Measurements from ENCODE around the gene SHOX. TPM values are rescaled to one million over a fixed set of nuclear protein-coding genes. Genes with fewer than 3 reads are reported as not detected.
A peak's percentile ranks its signal among the peaks of the same experiment; 100 is the strongest.

Gene SHOX
- total RNA-seq, 1 donor from 2014 or later, result 0.16 TPM

DNA sequence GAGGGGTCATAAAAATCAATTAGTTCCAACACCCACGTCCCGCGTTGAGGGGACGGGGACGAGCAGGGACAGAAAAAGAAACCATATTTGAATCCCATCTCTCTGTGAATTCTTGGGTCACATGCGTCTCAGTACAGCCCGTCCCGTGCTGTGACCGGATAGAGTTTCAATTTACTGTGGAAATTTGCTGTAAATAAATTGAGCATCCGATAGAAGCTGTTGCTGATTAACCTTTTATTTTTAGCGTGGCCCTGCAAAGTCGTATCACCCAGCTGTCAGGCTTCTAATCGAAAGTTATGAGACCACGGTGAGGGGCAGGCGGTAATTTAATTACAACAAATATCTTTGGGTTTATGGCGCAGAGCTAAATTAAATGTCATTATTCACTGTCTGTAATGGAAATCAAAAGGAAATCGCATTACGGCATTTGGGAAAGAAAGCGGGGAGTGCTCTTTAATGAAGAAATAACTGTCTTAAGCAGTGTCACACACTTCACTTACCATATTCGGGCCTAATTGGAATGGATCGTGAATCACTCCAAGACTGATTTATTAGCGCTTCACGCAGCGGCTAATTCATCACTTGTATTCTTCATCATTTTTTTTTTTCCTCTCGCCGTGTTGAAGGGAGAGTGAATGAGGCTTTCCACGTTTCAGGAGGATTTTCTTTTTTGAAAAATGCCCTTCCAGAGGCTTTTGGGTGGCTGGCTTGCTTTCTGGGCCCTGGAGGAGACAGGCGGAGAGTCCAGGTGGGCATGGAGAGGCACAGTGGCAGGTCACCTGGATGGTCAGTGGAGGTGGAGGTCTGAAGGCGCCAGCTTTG, 7.3 kb downstream of the SHOX start:
- H3K9me3 Mint-ChIP-seq, result no peaks in the 10 kb centered on the region
- peaks cover 20% of the 10 kb centered on the region for H3K4me1 Mint-ChIP-seq
- DNase-seq (ENCODE audit: low read depth, low spot score), result no peak
- H3K27ac Mint-ChIP-seq (ENCODE audit: unreplicated experiment), result no peak overlapping the region
- H3K4me3 Mint-ChIP-seq, result no peak overlapping the region
- peaks cover 91% of the 10 kb centered on the region for H3K27me3 Mint-ChIP-seq (ENCODE audit: low read depth)
- no peaks in the 10 kb centered on the region for H3K36me3 Mint-ChIP-seq (ENCODE audit: low read depth)
- TF ChIP-seq, protein P1, sequence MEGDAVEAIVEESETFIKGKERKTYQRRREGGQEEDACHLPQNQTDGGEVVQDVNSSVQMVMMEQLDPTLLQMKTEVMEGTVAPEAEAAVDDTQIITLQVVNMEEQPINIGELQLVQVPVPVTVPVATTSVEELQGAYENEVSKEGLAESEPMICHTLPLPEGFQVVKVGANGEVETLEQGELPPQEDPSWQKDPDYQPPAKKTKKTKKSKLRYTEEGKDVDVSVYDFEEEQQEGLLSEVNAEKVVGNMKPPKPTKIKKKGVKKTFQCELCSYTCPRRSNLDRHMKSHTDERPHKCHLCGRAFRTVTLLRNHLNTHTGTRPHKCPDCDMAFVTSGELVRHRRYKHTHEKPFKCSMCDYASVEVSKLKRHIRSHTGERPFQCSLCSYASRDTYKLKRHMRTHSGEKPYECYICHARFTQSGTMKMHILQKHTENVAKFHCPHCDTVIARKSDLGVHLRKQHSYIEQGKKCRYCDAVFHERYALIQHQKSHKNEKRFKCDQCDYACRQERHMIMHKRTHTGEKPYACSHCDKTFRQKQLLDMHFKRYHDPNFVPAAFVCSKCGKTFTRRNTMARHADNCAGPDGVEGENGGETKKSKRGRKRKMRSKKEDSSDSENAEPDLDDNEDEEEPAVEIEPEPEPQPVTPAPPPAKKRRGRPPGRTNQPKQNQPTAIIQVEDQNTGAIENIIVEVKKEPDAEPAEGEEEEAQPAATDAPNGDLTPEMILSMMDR (conservative IDR thresholded peaks at IDR 0.05), result no peak

DNA sequence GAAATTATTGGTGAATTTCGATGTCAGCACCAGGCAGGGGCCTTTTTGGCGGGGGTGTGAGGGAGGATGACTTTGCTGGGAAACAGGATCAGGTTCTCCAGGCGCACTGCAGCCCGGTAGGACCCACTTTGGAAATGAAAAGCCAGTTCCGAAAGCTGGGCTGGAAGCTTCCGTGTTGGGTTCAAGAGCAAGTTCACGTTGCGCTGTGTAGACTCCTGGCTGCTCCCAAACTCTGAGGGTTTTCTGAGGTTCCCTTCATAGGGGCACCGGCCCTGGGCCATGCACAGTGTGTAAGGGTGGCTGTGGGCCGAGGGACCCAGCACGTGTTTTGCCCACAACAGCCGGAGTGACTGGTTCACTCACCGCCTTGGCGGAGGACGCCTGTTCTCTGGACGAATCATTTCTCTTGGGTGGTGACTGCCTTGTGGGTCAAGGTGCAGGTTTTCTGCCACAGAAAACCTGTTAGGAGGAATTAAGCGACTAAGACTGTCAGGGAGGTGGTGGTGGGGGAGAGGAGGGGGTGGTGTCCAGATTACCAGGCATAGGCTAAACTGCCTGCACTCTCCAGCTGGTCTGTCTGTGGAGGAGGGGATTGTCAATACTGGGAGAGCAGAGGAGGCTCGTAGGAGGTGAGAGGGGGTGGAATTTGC, 8.0 kb downstream of the SHOX start:
- Mint-ChIP-seq H3K27ac (ENCODE audit: unreplicated experiment) (no peak overlapping the region), H3K27me3 (ENCODE audit: low read depth) (peaks cover 91% of the 10 kb centered on the region), H3K4me3 (no peak overlapping the region), H3K36me3 (ENCODE audit: low read depth) (no peaks in the 10 kb centered on the region), H3K9me3 (no peaks in the 10 kb centered on the region), H3K4me1 (peaks cover 20% of the 10 kb centered on the region)
- DNase-seq (ENCODE audit: low read depth, low spot score), result no peak
- TF ChIP-seq, protein P1 (conservative IDR thresholded peaks at IDR 0.05), result no peak

DNA sequence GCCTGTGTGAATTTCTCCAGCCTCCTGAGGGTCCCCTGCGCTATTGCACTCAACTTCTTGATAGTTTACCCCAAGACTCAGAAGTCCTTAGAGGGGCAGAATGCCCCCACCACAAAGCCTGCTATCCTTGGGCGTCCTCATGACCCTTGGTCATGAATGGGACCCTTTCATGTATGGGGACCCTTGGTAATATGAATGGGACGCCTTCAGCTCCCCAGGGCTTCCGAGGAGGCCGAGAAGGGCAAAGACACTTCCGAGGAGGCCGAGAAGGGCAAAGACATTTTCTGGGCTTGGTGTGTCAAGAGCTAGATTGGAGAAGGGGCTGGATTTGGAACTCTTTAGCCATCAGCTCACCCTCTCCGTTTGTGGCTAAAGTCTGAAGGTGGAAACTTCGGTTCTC, 8.6 kb downstream of the SHOX start:
- peak overlapping the region; percentile 27 for H3K4me3 Mint-ChIP-seq
- no peak overlapping the region for H3K27ac Mint-ChIP-seq (ENCODE audit: unreplicated experiment)
- no peaks in the 10 kb centered on the region for H3K9me3 Mint-ChIP-seq
- peaks cover 90% of the 10 kb centered on the region for H3K27me3 Mint-ChIP-seq (ENCODE audit: low read depth)
- DNase-seq (ENCODE audit: low read depth, low spot score), result no peak
- no peaks in the 10 kb centered on the region for H3K36me3 Mint-ChIP-seq (ENCODE audit: low read depth)
- TF ChIP-seq, protein P1 (conservative IDR thresholded peaks at IDR 0.05), result no peak
- H3K4me1 Mint-ChIP-seq, result peaks cover 20% of the 10 kb centered on the region

DNA sequence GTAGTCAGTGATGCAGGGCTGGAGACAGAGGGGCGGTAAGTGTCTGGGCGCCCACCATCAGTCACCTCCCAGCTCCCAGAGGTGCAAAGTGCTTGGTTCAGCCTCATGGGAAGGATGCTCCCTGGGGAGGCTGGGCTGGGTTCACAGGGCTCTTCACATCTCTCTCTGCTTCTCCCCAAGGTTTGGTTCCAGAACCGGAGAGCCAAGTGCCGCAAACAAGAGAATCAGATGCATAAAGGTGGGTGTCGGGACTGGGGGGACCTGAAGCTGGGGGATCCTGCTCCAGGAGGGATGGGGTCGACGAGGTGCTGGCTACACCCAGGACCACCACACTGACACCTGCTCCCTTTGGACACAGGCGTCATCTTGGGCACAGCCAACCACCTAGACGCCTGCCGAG, 10.1 kb downstream of the SHOX start:
- no peaks in the 10 kb centered on the region for H3K9me3 Mint-ChIP-seq
- peaks cover 24% of the 10 kb centered on the region for H3K4me1 Mint-ChIP-seq
- no peak overlapping the region for H3K4me3 Mint-ChIP-seq
- H3K27me3 Mint-ChIP-seq (ENCODE audit: low read depth), result peaks cover 89% of the 10 kb centered on the region
- H3K27ac Mint-ChIP-seq (ENCODE audit: unreplicated experiment), result no peak overlapping the region
- H3K36me3 Mint-ChIP-seq (ENCODE audit: low read depth), result no peaks in the 10 kb centered on the region
- TF ChIP-seq, protein P1 (conservative IDR thresholded peaks at IDR 0.05), result no peak
- DNase-seq (ENCODE audit: low read depth, low spot score), result no peak

DNA sequence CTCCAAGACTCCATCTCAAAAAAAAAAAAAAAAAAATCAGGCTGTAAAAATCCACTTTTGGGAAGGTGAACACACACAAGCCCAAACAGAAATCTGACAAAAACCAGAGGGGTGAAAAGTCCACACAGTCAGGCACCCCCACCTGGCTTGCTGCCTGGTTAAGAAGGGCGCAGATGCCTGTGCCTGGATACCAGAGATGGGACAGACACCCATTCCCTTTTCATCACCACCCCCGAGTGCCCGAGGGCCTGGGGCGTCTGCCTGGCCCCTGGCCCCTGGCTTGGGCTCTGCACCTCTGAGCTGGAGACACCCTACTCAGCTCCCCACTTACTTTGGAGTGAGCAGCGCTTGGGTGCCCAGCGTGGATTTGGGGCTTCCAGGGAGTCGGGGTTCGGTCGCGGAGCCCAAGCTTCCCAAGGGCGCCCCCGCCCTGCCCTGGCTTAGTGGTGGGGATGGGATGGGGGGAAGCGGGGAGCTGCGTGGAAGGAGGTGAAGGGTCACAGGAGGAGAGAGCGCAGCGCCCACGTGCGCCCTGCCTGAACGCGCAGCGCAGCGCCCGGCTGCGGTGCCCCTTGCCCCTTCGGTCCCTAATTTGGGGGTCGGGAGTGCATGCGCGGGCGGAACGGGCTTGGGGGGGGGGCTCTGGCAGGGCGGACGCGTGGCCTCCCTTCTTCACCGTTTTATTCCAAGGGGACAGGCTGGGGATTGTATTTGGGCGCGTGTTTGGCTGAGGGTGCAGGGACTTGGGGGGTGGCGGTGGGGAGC, 11.3 kb downstream of the SHOX start:
- Mint-ChIP-seq H3K4me3 (no peak overlapping the region), H3K4me1 (peaks cover 24% of the 10 kb centered on the region), H3K9me3 (no peaks in the 10 kb centered on the region), H3K36me3 (ENCODE audit: low read depth) (no peaks in the 10 kb centered on the region), H3K27me3 (ENCODE audit: low read depth) (peaks cover 95% of the 10 kb centered on the region), H3K27ac (ENCODE audit: unreplicated experiment) (no peak overlapping the region)
- TF ChIP-seq, protein P1 (conservative IDR thresholded peaks at IDR 0.05), result no peak
- DNase-seq (ENCODE audit: low read depth, low spot score), result no peak
